GM19193 (cell line): ENCODE data around the gene AFG3L2.

Source experiments
- POLR2A ChIP-seq: IDR thresholded peaks from 4 replicates; pipeline ENCODE4 v1.6.1; 2011; ENCODE audit not compliant: insufficient read depth, insufficient read length; ENCODE audit errors: extremely low read depth

The AFG3L2 gene

DNA sequence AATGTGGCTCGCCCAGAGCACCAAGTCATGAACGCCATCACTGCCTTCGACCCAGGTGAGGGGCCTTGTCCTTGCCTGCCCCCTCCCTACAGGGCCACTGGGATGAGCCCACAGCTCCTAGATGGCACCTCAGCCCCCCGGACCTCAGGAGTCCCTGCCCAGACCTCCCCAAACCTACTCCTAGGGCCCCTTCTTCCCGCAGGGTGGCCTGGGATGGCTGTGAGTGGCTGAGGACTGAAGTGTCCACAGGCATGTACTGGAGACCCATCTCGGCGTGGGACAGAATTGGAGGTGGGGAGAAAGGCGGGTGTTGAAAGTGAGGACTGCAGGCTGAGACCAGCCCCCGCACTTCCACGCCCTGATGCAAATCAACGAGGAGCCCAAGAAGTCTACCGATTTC is 71.8 kb downstream of the AFG3L2 start:
- no peak for TF ChIP-seq POLR2A

DNA sequence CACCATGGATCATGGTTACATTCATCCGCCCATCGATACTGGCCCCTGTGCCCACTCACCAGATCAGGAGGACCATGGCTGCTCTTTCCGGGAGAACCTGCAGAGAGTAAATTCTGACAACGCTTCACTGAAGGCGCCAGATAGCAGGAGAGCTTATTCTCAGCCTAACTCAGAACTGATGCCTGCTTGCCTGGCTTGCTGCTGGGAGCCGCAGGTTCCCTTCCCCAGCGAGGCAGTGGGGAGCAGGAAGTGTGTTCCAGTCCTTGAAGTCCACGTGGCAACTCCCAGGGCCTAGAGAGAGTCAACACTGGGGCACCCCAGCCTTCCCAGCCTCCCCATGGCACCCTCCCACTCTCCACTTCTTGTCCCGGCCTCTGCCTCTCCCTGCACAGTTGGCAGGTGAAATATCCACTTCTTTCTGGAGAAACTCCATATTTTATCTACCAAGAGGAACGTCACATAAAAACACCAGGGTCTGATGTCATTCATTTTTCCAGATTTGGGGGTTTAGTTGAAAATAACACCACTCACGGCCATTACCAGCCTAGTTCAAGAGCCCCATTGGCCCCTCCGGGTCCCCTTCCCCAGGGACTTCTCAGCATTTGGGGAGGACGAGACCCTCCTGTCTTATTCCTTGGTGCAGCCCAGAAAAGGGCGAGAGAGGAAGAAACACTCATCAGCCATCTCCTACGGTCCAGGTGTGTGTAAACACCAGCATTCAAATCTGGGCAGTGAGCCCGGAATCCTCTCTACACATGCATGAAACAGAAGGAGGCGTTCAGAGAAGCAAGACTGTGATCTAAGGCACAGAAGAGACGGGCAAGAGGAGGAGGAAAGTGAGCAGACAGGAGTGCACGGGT is 72.4 kb downstream of the AFG3L2 start:
- TF ChIP-seq POLR2A = no peak

DNA sequence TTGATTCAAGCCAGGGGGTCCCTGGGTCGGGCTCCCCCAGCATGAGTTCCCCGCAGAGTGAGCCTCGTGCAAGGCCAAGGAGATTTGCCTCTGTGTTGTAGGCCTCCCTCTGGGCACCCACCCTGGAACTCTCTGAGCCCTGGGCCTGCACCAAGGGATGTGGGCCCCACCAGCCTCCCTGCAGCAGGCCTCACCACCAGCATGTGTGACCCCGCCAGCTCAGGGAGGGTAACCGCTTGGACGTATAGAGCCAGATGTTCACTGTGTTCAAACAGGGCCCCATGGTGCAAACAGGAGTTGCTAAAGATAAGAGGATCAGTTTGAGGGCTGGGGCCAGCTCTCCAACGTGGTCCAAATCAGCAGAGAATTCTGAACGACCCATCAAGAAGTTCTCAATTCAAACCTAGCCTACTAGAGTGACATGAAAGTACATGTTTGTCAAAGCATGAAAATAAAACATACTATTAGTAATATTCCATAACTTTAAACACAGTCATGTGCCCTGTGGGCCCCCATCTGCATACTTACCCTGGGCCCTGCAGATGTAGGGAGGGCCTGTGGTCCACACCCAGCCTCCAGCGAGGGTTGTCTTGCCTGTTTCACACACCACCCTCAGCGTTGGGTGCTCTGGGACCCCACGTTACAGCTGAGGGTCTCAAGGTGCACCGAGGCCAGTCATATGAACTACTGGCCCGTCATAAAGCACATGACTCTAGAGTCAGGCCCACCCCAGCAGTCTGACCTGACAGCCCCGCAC is 74.5 kb downstream of the AFG3L2 start:
- no peak for TF ChIP-seq POLR2A

DNA sequence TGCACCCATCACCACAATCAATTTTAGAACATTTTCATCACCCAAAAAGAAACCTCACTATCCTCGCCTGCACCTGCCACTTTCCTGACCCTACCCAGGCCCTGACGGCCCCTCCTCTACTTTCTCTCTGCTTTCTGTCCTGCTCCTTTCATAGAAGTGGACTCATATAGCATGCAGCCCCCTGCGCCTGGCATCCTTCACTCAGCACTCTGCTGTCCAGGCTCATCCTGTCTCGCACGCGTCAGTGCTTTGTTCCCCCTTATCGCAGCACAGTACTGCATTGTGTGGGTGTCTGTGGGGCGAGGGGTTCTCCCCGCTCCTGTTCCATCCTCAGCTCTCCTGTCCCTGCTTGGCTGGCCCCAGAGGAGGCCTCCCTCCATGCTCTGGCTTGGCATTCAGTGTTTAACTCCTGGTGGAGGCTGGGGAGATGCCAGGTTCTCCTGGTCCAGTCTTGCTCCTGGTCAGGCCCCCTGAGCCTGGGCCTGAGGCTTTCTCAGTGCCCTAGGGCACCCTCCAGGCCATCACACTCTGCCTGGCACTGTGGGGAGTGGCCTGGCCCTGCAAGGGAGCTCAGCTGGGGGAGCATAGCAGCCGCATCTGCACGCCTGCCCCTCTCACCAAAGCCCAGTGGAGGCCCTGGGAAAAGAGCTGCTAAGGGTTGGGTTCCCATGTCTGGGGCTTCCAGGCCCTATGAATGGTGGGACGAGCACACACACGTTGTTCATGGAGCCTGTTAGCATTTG is 75.6 kb downstream of the AFG3L2 start:
- TF ChIP-seq POLR2A = no peak

DNA sequence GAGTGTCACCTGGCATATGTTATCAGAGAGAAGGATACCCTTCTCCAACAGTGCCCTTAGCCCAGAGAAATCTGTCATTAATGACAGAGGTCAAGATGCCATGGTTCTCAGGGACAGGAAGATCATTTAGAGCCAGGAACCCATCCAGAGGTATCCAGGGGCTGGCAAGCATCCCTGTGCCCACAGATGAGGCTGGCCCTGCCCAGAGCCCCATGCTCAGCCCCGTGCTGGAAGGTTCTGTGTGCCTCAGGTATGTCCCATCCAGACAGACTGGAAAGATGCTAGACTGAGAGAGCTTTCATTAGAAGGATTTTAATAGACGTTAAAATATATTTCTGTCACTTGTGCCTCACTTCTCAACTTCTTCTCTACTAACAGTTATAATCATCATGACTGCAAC is 77.2 kb downstream of the AFG3L2 start:
- TF ChIP-seq POLR2A = no peak

DNA sequence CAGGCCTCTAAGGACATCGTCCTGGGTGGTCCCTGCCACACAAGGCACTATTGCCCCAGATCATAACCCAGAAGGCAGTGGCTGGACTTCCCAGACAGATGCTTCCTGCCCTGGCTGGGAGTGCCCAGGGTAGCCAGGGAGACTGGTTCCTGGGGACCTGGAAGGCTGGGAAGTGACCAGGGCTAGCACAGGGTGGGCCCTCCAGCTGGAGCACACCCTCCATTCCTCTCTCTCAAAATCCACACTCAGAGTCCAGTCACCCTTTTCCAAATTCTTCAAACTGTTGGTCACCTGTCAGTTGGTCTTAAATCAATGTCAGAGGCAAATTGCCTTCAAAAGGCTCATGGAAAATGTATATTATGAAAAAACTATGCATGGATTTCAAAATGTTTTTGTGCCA is 80.6 kb downstream of the AFG3L2 start:
- no peak for TF ChIP-seq POLR2A

DNA sequence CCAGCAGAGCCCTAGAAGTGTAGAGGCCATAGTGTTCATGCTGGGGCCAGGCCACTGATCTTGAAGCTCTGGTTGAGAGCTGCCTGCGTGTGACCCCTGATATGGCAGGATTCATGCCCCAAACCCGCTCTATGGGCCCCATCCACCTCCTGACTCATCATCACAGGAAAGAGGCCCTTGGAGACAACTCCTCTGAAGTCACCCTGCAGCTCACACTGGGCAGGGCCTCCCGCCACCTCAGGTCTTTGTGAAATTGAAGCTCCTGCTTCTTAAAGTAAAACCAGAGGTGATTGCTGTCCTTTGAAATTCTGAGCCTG is 81.0 kb downstream of the AFG3L2 start:
- no peak for TF ChIP-seq POLR2A

DNA sequence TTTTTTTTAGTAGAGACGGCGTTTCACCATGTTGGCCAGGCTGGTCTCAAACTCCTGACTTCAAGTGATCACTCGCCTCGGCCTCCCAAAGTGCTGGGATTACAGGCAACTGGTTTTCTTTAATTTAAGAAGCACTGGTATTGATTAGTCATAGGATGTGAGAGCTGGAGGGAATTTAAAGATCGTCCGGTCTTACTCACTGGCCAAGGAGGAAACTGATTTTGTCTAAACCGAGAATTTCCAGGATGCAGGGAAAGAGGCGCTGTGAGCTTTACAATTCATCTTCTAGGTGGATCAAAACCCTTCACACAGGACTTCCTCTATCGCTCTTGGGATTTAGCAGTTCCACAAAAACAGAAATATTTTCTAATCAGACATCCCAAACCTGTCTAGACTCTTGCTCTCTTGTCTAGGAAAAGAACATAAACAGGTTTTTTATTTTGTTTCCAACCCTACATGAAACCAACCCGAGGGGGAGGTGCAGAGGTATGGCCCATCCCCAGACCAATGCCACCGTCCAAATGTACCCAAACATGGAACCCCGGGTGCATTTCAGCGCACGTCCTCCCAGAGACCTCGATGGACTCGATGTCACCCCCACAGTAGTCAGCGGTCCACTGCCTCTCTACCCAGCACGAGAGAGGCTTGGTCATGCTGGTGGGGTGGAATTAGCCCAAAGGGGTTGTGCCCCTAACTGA is 81.5 kb downstream of the AFG3L2 start:
- TF ChIP-seq POLR2A = no peak

DNA sequence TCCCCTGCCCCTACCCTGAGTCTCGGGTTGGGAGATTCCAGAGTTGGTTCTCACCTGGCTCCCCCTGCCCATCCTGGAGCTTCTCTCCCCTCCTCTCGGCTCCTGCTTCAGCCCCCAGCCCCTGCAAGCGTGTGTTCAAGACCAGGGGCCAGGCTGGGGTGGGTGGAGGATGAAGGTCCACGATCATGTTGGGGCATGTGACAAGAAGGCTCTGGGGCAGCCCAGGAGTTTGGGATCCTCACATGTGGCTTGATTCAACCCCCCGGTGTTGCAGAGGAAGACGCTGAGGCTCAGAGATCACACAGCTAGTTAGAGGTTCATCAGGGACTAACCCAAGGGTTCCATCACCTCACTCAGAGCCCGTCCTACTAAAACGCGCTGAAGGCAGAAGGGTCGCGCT is 83.2 kb downstream of the AFG3L2 start:
- no peak for TF ChIP-seq POLR2A

DNA sequence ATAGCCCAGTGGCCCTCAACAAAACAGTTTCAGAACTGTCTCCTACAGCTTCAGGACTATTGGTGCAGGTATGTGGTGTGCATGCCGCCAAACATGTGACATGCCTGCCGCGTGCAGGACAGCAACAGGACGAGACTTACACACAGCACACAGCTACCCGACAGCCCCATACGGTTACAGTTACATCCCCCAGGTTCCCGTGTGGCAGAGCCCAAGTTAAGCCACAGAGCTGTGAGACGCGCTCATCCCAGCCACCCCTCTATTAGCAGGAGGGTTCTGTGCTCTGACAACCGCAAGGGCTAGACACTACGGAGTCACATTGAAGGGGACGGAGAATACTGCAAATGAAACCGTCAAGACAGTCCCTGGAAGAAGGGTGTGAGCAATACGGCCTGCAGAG is 85.3 kb downstream of the AFG3L2 start:
- no peak for TF ChIP-seq POLR2A

DNA sequence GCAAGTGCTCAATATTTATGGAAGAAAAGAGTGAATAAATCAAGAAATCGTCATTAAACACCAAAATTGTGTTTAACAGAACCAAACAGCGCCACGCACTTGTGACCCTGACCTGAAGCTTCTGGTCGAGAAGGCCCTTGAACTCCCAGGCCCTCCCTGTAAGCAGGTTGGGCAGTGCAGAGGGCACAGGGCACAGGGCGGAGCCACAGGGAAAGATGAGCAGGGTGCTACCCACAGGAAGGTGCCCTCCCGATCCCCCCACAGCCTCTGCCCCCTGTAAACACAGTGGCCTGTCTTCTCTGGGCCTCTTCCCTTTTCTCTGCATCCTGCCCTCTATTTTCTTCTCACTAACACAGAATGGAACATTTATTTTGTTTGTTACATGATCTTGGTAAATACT is 85.9 kb downstream of the AFG3L2 start:
- TF ChIP-seq POLR2A = no peak

DNA sequence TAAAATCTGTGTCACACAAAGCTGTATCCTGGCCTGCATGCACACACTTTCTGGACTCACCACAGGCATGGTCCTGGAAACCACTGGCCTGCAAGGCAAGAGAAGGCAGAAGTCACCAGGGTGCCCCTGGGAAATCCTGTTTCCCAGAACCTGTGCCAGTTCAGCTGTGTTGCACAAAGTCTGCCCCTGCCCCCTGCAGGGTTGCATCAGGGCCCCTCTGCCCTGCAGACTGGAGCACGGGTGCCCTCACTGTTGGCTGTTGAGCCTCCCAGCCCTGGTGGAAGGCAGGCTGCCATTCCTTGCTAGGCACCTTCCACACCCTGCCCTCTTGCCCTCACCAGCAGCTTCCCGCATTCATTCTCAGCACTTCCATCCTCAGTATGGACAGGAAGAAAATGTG is 86.9 kb downstream of the AFG3L2 start:
- TF ChIP-seq POLR2A = no peak

DNA sequence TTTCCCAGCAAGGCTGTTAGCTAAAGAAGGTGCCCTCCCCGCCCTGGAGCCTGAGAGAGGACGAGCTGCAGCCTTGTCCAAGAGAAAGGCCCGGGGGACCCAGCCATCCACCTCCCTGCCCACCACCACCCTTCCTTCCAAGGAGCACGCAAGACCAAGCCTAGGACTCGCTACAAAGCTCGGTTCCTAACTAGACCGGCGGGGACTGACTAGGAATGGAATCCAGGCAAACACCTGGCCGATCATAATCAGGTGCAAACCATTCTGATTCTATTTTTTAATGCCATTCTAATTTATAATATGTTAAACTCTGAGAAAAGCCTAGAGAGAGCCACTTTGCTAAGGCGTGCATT is 88.6 kb downstream of the AFG3L2 start:
- no peak for TF ChIP-seq POLR2A

DNA sequence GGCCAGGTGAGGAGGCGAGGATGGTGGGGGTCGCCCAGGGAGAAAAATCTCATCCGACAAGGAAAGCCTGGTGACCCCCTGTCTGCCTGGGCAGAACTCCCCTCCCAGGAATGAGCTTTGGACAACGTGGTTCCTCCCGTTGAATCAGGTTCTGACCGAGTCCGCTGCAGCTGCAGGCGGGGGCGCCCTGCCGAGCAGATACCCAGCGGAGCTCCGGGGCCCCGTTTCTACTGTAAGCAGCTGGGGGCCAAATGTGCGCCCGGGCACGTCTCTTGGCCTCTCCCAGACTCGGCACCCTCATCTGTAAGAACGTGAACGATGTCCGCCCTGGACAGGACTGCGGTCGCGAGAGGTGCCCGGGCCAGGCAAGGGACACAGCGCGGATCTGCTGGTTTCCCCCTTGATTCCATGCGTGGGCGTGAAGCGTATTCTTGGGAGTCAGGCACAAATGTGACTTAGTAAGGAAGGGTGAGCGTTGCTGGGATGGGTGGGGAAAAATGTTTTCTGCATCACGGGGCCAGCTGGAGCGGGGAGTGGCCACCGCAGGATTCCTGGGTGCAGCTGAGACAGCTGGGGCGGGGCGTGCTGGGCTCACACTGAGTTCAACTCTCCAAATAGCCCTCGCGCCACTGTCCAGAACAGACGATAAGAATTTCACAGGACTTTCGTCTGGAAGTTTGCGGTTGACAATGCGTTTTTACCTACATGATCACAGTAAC is 89.2 kb downstream of the AFG3L2 start:
- no peak for TF ChIP-seq POLR2A
